ENCODE measurements around the gene SEPTIN8.

DNA sequence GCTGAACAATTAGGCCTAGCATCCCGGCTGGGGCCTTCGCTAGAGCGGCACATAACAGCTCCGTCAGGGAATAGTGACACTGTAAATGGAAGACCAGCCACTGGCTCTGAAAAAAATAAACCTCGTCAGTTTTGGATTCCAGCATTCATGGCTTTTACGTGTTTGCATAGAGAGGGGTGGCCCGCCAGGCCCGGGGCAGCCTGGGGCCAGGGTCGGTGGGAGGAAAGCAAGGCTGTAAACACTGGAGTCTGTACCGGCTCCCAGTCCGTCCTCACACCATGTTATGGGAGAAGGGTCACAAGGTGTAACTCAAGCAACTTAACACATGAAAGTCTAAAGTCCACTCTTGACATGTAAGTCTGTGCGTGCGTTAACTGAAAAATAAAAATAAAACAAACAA, 18.6 kb downstream of the SEPTIN8 start:
- TF ChIP-seq, protein P1, sequence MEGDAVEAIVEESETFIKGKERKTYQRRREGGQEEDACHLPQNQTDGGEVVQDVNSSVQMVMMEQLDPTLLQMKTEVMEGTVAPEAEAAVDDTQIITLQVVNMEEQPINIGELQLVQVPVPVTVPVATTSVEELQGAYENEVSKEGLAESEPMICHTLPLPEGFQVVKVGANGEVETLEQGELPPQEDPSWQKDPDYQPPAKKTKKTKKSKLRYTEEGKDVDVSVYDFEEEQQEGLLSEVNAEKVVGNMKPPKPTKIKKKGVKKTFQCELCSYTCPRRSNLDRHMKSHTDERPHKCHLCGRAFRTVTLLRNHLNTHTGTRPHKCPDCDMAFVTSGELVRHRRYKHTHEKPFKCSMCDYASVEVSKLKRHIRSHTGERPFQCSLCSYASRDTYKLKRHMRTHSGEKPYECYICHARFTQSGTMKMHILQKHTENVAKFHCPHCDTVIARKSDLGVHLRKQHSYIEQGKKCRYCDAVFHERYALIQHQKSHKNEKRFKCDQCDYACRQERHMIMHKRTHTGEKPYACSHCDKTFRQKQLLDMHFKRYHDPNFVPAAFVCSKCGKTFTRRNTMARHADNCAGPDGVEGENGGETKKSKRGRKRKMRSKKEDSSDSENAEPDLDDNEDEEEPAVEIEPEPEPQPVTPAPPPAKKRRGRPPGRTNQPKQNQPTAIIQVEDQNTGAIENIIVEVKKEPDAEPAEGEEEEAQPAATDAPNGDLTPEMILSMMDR (IDR thresholded peaks at IDR 0.05), result no peak
- TF ChIP-seq POLR2A (IDR thresholded peaks at IDR 0.05), result no peak
